NCI-H128 (cell line): ENCODE results near the gene TTN.
"Not testable (repeated sequence)": the region's sequence is repeated elsewhere in the genome, so short reads cannot be mapped to it uniquely, and the experiment has no call there.

Experiments used
- DNase-seq: peaks from one replicate; lab custom pipeline; 2025; ENCODE audit not compliant: unreplicated experiment; lab: John Stamatoyannopoulos, UW

TTN gene

DNA sequence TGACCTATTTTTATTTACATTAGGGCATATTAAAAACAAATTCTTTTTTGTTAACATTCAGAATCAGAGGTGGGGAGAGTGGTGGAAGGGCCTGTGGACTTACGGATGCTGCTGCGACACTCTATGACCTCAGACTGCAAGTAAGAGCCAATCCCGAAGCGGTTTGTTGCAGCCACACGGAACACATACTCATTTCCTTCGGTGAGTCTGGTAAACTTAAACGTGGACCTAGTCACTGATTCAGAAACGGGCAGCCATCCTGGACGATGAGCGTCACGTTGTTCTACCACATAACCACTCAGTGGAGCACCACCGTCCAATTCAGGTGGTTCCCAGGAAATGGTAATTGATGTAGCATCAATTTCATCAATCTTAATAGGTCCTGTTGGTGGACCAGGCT, 265.1 kb downstream of the TTN start:
- no peak for DNase-seq

DNA sequence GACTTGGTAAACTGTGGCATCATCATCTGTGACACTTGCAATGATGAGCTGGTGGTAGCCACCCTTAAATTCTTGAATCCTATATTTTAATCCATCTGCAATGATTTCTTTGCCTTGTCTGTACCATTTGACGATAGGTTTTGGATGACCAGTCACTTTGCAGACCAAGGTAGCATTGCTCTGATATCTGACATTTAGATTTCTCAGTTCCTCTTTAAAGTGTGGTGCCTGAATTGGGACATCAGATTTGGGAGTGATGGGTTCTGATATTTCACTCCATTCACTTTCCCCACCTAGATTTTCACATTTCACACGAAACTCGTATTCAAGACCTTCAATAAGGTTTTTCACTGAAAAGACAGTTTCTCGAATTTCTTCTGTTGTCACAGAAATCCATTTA, 271.2 kb downstream of the TTN start:
- DNase-seq: no peak

DNA sequence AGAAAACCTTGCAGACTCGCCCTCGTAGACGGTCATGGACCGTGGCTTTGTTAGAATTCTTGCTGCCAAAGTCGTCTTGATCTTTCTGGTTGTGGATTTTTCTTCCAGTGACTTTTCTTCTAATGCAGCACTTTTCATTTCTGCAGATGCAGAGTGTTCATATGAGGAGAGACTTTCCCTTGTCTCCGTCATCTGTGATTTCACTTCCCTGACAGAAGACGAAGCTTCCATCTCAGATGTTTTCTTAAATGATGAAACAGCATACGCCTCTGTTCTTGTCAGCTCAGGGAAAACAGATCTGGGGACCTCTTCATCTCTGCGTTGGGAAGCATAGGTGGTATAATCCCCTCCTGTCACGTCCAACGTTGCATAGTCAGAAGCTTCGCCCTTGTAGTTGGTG, 276.1 kb downstream of the TTN start:
- DNase-seq: no peak

DNA sequence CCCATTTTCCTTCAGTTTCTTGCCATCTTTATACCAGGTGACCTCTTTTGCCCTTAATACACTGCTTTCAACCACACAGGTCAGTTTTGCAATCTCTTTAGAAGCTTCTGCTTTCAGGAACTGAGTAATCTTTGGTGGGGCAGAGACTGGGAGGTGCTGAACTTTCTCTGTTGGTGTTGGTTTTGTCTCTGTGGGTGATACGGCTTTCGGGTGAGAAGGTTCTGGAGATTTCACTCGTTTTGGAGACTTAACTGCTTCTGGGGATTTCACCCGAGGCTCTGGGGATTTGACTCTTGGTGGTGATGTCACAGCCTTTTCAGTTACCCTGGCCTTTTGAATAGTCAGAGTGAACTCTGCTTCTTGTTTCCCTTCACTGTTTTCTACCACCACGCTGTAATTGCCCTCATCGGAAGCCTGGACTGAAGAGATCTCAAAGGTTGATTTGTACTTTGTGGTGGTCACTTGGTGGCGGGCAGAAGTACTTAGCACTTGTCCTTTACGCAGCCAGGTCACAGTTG, 276.5 kb downstream of the TTN start:
- no peak for DNase-seq

DNA sequence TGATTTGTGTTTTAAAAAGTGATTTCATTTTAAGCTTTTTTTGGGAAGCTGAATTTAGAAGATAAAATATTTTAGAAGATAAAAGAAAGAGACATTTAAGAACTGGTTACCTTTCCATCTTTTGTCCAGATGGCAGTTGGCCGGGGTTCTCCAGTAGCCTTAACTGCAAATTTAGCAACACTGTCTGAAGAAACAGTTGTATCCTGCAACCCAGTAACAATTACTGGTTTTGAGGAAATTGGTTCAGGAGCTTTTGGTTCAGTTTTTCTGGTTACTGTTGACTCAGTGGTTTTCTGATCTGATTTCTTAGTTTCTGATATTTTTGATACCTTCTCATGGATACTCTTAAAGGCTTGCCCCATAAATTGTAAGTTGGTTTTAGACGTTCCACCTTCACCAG, 277.1 kb downstream of the TTN start:
- no peak for DNase-seq

DNA sequence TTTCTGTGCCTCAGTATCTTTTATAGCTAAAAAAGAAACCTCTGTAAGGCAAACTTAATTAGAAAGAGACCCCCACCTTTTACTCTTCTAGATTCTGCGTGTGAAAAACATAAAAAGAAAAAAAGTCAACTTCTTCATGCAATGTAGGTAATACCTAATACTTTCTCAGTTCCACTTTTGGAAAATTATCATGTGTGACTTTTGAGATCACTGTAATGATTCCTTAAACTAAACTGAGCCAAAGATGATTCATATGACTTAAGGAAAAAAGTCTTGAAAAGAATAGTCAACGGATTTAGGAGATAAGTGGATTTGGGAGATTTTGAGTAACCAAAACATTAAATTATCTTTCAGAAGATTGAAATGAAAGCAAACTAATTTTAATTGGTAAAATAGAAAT, 278.0 kb downstream of the TTN start:
- DNase-seq: no peak

DNA sequence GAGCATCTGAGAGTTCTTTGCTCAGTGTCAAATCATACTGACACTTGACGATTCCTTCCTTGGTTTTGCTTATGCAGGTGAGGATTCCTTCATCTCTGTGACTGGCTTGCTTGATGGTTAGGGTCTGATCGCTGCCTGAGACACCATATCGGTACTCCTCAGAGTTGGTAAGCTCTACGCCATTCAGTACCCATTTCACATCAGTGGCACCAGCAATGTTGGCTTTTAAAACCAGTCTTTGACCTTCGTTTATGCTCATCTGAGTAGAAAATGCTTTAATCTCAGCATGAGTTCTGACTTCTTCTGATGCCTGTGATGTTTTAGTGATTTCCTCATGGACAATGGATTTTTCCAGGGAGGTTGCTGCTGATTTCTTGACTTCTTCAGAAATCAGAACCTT, 278.6 kb downstream of the TTN start:
- no peak for DNase-seq

DNA sequence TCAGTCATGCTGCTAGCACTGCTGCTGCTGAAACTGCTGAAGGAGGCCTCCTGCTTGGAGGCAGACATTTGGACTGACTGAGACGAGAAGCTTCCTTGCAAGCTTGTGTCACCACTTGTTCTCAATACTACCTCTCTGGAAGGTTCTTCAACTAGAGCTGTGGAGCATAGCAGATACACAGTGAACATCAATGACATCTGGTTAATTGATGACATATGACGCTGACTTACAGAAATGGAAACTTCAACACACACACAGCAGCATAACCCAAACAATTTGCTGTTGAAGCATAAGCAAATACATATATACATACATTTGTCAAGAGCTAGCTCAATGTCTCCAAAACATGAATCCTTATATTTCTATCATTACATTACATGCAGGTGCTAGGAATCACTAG, 279.6 kb downstream of the TTN start:
- DNase-seq: no peak

DNA sequence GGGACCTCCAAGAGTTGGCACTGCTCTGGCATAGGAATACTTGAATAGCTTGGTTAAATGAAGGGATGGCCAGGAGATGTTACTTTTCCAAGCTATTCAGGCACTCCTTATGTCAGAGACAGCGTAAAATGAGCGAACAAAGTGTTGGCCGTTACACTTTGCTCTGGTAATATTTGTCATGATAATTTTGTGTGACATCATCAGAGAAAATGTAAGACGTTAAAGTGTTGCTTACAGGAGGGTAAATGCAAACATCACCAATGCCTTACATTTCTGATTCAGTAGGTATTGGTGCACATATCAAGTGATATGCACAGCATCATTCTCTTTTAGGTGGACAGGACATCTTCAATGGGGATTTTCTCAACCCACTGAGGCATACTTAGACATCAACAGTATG, 281.0 kb downstream of the TTN start:
- DNase-seq: no peak

DNA sequence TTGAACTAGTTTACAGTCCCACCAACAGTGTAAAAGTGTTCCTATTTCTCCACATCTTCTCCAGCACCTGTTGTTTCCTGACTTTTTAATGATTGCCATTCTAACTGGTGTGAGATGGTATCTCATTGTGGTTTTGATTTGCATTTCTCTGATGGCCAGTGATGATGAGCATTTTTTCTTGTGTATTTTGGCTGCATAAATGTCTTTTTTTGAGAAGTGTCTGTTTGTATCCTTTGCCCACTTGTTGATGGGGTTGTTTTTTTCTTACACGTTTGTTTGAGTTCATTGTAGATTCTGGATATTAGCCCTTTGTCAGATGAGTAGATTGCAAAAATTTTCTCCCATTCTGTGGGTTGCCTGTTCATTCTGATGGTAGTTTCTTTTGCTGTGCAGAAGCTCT, 281.8 kb downstream of the TTN start:
- DNase-seq: not testable (repeated sequence)

DNA sequence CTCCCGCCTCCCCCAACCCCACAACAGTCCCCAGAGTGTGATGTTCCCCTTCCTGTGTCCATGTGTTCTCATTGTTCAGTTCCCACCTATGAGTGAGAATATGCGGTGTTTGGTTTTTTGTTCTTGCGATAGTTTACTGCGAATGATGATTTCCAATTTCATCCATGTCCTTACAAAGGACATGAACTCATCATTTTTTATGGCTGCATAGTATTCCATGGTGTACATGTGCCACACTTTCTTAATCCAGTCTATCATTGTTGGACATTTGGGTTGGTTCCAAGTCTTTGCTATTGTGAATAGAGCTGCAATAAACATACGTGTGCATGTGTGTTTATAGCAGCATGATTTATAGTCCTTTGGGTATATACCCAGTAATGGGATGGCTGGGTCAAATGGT, 282.2 kb downstream of the TTN start:
- not testable (repeated sequence) for DNase-seq

DNA sequence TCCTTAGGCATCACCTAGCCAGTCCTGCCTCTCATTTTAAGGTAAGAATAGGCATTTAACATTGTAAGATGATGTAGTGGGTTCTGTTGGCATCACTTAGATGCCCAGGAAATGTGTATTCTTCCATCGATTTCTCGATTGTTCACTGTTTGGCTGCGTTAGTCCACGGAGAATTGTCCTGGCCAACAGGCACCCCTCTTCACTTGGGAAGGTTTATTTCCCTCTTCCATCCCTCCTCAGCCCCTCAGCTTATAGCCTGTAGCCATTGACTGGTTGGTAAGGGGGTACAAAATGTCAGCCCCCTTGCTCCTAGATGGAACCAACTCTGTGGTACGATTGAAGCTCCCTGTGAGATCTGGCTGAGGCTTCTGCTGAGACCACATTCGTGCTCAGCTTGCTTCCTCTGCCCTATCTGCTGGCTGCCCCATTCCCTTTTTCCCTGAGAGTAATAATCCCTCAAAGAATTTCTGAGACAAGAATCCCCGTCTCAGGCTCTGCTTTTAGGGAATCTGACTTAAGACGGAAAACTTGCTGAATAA, 283.6 kb downstream of the TTN start:
- no peak for DNase-seq

DNA sequence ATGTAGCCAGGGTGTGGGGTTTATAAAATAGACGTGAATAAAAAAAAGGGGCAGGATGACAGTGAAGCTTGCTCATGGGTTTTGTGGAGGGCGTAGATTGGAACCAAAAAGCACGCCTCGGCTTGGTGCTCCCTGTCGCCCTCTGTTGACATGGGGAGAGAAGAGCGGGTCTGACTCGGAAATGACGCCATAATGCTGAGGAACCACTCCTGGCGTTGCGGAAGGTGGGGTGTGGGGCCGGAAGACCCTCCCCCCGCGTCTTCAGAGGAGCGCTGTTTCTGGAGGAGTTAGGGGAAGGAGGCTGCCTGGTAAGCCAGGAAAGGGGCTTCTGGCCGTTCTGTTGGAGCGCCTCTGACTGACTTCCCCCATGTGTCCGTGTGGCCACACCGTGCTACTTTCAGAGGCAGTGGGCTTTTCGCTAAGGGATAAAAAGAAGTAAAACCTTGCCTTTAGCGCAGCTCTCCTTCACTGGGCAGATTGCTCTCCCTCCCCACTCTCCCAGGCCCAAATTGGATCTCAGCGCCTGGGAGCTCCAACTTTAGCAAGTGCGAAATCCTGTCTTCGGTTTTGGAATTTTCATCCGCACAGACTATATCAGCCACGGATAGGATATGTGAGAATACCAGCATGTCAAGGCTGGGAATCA, 284.1 kb downstream of the TTN start:
- DNase-seq: peak; percentile 27

DNA sequence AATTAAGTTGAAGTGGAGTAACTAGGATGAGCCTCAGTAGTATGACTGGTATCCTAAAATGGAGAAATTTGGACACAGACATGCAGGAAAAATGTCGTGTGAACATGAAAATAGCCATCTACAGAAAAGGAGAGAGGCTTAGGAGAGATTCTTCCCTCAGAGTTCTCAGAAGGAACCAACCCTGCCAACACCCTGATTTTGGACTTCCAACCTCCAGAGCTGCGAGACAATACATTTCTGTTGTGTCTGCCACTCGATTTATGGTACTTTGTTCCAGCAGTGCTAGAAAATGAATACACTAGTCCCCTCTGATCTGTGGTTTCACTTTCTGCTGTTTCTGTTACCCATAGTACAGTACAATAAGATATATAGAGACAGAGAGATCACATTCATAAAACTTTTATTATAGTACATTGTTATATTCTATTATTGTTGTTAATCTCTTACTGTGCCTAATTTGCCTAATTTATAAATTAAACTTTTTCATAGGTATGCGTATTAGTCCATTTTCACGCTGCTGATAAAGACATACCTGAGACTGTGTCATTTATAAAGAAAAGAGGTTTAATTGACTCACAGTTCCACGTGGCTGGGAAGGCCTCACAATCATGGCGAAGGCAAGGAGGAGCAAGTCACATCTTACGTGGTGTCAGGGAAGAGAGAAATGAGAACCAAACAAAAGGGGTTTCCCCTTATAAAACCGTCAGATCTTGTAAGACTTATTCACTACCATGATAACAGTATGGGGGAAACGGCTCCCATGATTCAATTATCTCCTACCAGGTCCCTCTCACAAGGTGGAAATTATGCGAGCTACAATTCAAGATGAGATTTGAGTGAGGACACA, 285.7 kb downstream of the TTN start:
- DNase-seq: no peak

DNA sequence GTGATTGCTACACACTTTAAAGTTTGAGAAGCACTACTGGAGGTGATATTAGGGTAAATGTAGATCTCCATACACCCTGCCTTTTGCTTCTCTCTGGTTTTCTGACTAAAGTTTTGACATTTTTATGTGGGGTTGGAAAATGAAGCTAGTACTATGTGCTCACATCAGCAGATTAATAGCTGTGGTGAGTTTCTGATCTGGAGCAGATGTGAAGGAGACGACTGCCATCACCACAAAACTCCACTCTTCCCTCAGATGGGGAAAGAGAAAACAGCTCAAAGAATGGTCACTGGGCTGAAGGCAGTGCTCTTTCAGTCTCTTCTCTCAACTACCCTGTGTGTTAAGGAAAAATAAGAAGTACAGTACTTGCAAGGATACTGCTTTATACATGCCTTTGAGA, 289.7 kb downstream of the TTN start:
- DNase-seq: no peak

DNA sequence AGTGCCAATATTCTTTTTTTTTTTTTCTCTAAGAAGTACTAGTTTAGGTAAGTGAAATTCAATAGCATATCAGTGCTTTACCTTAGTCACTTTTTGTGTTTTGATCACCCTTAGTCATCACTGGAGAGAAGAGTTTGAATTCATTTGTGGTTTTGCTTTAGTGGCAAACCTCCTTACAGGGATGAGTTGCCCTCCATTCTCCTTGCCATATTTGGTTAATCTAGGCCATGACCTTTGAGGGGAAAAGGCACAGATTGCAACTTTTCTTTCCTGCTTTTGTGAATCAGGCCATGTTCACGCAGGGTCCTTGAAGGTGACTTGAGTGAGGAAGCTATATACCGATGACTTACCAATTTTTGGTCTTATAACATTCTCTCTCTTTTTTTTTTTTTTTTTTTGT, 292.6 kb downstream of the TTN start:
- no peak for DNase-seq

DNA sequence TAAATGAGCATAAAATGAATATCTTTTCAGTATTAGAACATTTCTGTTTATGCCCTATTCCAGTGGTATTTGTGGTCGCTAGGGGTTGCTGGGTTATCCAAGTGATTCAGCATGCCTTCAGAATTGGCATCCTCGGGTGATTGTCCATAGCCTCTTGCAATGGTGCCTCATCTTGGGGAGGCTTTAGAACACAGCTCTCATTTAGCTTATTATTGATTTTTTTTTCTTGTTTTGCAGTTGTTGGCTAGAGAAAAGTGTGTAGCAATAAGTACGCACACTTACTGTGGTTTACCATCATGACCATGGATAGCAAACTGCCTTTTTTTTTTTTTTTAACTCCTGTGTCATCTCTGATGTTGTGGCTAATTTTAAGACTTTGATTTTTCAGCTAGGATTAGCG, 293.3 kb downstream of the TTN start:
- no peak for DNase-seq

DNA sequence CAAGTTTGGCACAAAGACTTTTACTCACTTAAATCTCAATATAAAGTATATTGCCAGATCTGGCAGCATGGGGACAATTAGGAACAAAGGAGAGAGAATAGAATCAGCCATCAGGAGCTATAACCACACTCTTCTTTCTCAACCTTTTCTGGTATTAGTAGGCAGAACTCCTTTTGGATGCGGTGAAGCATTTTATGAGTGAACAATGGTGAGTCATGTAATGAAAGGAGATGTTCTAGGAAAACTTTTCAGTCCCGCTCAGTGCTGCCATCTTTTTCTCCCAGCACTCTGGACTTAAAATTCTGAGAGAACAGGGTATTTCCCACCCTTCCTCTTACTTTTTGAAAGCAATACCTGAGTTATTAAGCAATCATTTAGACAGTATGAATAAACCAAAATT, 294.7 kb downstream of the TTN start:
- no peak for DNase-seq

DNA sequence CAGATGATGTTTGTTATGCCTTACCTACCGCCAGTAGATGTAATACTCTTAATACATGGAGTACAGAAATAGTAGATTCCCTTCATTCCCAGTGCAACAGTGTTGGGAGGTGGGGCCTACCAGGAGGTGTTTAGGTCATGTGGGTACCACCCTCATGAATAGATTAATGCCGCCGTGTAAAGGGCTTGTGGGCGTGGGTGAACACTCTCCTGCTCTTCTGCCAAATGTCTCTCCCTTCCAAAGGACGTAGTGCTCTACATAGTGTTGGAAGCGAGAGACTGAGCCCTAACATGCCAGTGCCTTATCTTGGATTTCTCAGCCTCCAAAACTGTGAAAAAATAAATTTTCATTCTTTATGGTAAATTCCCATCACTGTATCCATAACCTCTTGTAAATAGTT, 296.8 kb downstream of the TTN start:
- no peak for DNase-seq

DNA sequence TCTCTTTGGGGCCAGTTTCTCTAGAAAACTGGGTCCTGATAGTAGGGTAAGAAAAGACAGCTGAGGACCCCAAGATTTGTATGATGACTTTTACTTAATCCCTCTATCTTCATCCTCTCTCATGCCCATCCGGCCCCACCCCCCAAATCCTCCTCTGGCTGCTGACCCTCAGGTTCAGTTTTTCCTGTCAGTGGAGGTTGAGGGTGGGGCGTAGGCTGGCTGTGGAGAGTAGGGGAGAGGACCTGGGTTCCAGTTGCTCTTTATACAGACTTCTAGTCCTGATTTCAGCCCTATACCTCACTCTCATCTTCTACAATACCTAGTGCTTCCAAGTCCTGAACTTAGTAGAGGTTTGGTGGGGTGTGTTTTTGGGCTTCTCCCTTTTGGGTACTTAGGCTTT, 298.6 kb downstream of the TTN start:
- DNase-seq: no peak

DNA sequence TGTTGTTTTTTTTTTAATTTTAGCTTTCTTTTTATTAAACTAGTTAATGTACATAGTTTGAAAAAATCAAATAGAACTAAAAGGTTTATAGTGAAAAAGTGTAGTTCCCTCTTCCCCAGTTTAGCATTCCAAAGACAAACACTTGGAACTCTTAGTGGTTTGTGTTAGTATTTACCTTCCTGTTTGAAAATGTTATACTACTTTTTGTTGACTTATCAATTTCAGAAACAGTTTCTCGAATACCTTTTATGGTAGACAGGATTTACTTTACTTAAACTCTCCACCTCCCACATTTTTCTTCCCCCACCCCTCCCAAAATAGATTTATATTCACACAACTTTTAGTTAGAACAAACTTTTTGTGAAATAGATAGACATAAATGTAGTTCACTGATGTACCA, 300.3 kb downstream of the TTN start:
- DNase-seq: no peak

DNA sequence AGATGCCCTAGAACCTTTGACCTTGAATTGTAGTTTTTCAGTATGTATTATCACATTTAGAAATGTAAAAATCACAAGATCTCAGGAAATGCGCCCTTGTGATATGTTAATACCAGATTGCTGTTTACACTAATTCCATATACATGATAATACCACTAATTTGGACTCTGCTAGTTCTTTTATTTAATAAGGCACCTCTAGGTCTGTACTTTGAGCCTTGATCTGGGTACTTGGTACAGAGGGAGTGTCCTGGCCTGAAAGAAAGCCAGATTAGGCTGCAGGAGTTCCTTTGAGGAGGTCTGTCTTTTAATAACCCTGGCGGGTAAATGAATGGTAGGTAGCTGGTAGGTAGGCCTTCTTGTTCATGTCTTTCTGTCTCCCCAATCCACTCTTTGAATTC, 300.7 kb downstream of the TTN start:
- DNase-seq: no peak
